Endothelial cell of umbilical vein (primary cell): ENCODE data around the gene TMEM63B. TPM values are rescaled to one million over a fixed set of nuclear protein-coding genes. Genes with fewer than 3 reads are reported as not detected.

Experiments used
- BruUV-seq: library from RNA; stranded (reverse); fragments of 400-500 nt; replicated peaks from 2 replicates; lab custom pipeline; 2021; lab: Mats Ljungman, UMichigan
- CTCF ChIA-PET: fragments of 300-600, 350-600 bp; sonication (Branson Sonifier 250); formaldehyde crosslinking; loops from one replicate; lab custom pipeline; 2021; ENCODE audit warnings: antibody characterized with exemption, inconsistent platforms; lab: Charles Lee
- POLR2A ChIA-PET: fragments of 300-600, 350-600 bp; sonication (Branson Sonifier 250); formaldehyde crosslinking; loops from one replicate; lab custom pipeline; 2021; ENCODE audit warnings: antibody characterized with exemption, inconsistent platforms; lab: Charles Lee
- DNase-seq: peaks from one replicate; pipeline ENCODE4 v3.0.0-alpha.2; 2011; ENCODE audit warnings: low read depth, low spot score
- FAIRE-seq: peaks from 2 replicates; lab custom pipeline; 2011; peaks lifted over from hg19 to GRCh38; lab: Jason Lieb, UNC
- H2AFZ ChIP-seq: 2 replicates; pipeline ENCODE4 v1.6.0; 2012; ENCODE audit warnings: low read depth, low read length, control low read depth, inconsistent platforms
- H3K27ac ChIP-seq: 2 replicates; pipeline ENCODE4 v1.5.1; 2011; ENCODE audit warnings: low read depth, mild to moderate bottlenecking, control low read depth, low read length, moderate library complexity; ENCODE audit not compliant: insufficient read depth
- H3K27me3 ChIP-seq, 2 experiments: 2 replicates each; pipeline versions ENCODE4 v1.6.0 to v1.6.1; 2011; ENCODE audit warnings: low read length in 2 of 2, mixed read lengths in 1 of 2; ENCODE audit not compliant: control insufficient read depth in 2 of 2, insufficient read depth in 2 of 2
- H3K36me3 ChIP-seq, 2 experiments: 2 replicates in 1 of 2; 3 replicates in 1 of 2; pipeline ENCODE4 v1.5.1; 2011; ENCODE audit warnings: low read length in 2 of 2, mild to moderate bottlenecking in 1 of 2, moderate library complexity in 1 of 2; ENCODE audit not compliant: control insufficient read depth in 2 of 2, insufficient read depth in 2 of 2; ENCODE audit errors: extremely low read depth in 1 of 2
- H3K4me1 ChIP-seq: 3 replicates; pipeline ENCODE4 v1.5.1; 2011; ENCODE audit warnings: mild to moderate bottlenecking, low read length; ENCODE audit not compliant: control insufficient read depth, insufficient read depth; ENCODE audit errors: extremely low read depth
- H3K4me2 ChIP-seq: 2 replicates; pipeline ENCODE4 v1.6.1; 2011; ENCODE audit warnings: low read length, control low read depth, mixed read lengths; ENCODE audit not compliant: insufficient read depth
- H3K4me3 ChIP-seq, 3 experiments: fragments of 200-600 bp in 1 of 3; sonication (generic), shearing (Covaris generic) in 1 of 3; replicated peaks in 1 of 3; 2 replicates each; pipeline ENCODE4 v1.5.1; 2011 to 2016; ENCODE audit warnings: control low read depth in 3 of 3, low read length in 3 of 3, mild to moderate bottlenecking in 2 of 3, inconsistent platforms in 1 of 3, low read depth in 1 of 3, moderate library complexity in 1 of 3; ENCODE audit not compliant: insufficient read depth in 1 of 3
- H3K79me2 ChIP-seq: 2 replicates; pipeline ENCODE4 v1.6.0; 2012; ENCODE audit warnings: low read length, inconsistent platforms; ENCODE audit not compliant: control insufficient read depth, insufficient read depth
- H3K9ac ChIP-seq: replicated peaks from 2 replicates; pipeline ENCODE3; 2011; ENCODE audit warnings: low read length, control low read depth; ENCODE audit not compliant: insufficient read depth; ENCODE audit errors: extremely low read depth
- H3K9me1 ChIP-seq: replicated peaks from 3 replicates; pipeline ENCODE4 v1.6.0; 2011; ENCODE audit warnings: mild to moderate bottlenecking, low read length; ENCODE audit not compliant: control insufficient read depth, insufficient read depth; ENCODE audit errors: extremely low read depth
- H3K9me3 ChIP-seq: replicated peaks from 2 replicates; pipeline ENCODE4 v1.5.1; 2012; ENCODE audit warnings: low read length, inconsistent platforms; ENCODE audit not compliant: control insufficient read depth, insufficient read depth
- H4K20me1 ChIP-seq: replicated peaks from 2 replicates; pipeline ENCODE3; 2011; ENCODE audit warnings: mild to moderate bottlenecking, low read length; ENCODE audit not compliant: control insufficient read depth, insufficient read depth; ENCODE audit errors: extremely low read depth
- EZH2 ChIP-seq: IDR thresholded peaks from 2 replicates; pipeline ENCODE4 v1.6.1; 2012; ENCODE audit warnings: borderline replicate concordance, low read depth, mild to moderate bottlenecking, moderate library complexity, low read length, inconsistent platforms; ENCODE audit not compliant: severe bottlenecking
- FOS ChIP-seq: IDR thresholded peaks from 2 replicates; pipeline ENCODE4 v1.6.1; 2011; ENCODE audit warnings: mild to moderate bottlenecking, low read length, moderate library complexity, borderline replicate concordance; ENCODE audit not compliant: insufficient read depth
- GATA2 ChIP-seq: IDR thresholded peaks from 2 replicates; pipeline ENCODE4 v1.7.0; 2011; ENCODE audit warnings: low read depth, mild to moderate bottlenecking, moderate library complexity, mixed read lengths, low read length; ENCODE audit not compliant: insufficient read length, insufficient read depth
- JUN ChIP-seq: IDR thresholded peaks from 2 replicates; pipeline ENCODE4 v1.6.1; 2011; ENCODE audit warnings: borderline replicate concordance, low read depth; ENCODE audit not compliant: insufficient read length, insufficient read depth
- MYC ChIP-seq: IDR thresholded peaks from one replicate; pipeline ENCODE4 v1.6.1; 2011; ENCODE audit warnings: mild to moderate bottlenecking, low read depth, low read length
- POLR2A ChIP-seq: IDR thresholded peaks from 2 replicates; pipeline ENCODE4 v1.6.1; 2012; ENCODE audit warnings: low read depth, mild to moderate bottlenecking, control low read depth, low read length
- POLR2AphosphoS5 ChIP-seq: IDR thresholded peaks from 2 replicates; pipeline ENCODE4 v1.6.1; 2012; ENCODE audit warnings: low read depth, mild to moderate bottlenecking, control low read depth, low read length, moderate library complexity; ENCODE audit not compliant: insufficient read depth
- dilution Hi-C: fragments of 300-500 bp; cut with MboI; formaldehyde crosslinking; loops from one replicate; pipeline ENCODE4 v1.15.0; 2019; ENCODE audit warnings: low sequenced_read_pairs; ENCODE audit not compliant: extremely low pct_ligation_motif_present
- intact Hi-C: fragments of 100-400 bp; cut with micrococcal nuclease; formaldehyde crosslinking; loops from one replicate; pipeline ENCODE4 v1.10.0; 2022
- polyA plus RNA-seq, 4 experiments: library from polyadenylated mRNA; depleted of rRNA in 3 of 4; stranded (reverse) in 3 of 4; unstranded in 1 of 4; fragments of >200 nt; gene quantifications; 2 replicates each; pipeline versions ENCODE4 v1.2.1 to v1.2.3, GENCODE V29; 2011 to 2012; ENCODE audit warnings: missing spikeins in 1 of 4
- total RNA-seq: library from RNA; stranded (reverse); gene quantifications from 2 replicates; pipeline ENCODE4 v1.2.3, GENCODE V29; 2021
- TF ChIP-seq, protein P1 (sequence below), 2 donors: IDR thresholded peaks; 1 replicate in 1 of 2; 2 replicates in 1 of 2; pipeline ENCODE4 v1.5.1; 2011; ENCODE audit warnings: low read length in 2 of 2, mild to moderate bottlenecking in 2 of 2, moderate library complexity in 2 of 2, control low read depth in 1 of 2, inconsistent platforms in 1 of 2, low read depth in 1 of 2; ENCODE audit not compliant: insufficient read depth in 1 of 2; ENCODE audit errors: extremely low read depth in 1 of 2
- TF ChIP-seq, protein P2 (sequence below): IDR thresholded peaks from 2 replicates; pipeline ENCODE4 v1.6.1; 2011; ENCODE audit not compliant: insufficient read depth, insufficient read length

The TMEM63B gene
- total and polyA plus RNA-seq, 2 donors (not counting 3 experiments of a cell fraction or from before 2014, with no cell fraction given), result 49.7 to 56.1 TPM

DNA sequence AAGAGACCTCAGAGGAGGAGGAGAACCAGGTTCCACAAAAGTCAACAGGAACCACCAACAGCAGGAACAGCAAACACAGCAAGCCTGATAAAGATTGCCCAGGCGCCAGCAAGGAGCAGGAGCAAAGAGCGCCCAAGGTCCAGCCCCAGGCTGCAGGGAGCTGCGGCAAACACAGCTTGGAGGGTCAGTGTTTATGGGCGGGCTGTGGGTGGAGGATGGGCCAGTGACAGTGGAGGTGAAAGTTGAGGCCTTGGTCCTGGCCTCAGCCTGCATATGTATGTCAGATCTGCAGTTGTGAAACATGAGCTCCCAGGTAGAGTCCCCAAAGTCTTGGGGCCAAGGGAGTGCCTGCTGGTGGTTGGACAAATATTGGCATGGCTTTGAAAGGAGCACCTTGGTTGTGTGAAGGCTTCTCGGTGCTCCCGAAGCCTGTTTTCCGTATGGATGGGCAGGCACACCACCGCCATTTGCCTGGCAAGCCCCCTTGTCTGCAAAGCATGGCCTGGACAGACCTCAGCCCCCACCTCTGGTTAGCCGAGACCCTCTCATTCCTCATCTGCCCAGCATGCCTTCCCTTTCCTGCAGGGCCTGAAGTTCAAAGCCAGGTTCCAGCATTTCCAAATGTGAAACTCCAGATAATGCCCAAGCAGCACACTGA, 29.3 kb downstream of the TMEM63B start:
- H3K4me1 ChIP-seq, result no peaks in the 10 kb centered on the region
- H3K36me3 ChIP-seq, result no peaks in the 10 kb centered on the region
- POLR2A ChIA-PET, result no interaction called here
- H3K79me2 ChIP-seq, result no peaks in the 10 kb centered on the region
- H3K4me3 ChIP-seq, result no peak overlapping the region
- H2AFZ ChIP-seq, result no peak overlapping the region
- H4K20me1 ChIP-seq, result no peaks in the 10 kb centered on the region
- dilution Hi-C loops, result no loop called here
- FAIRE-seq (no peak), DNase-seq (no peak)
- CTCF ChIA-PET, result interaction anchor here (1.3 to 5.0 kb wide), 5 partner anchors 57 to 100 kb away, joined by 4 to 56 read pairs (median 6); partner anchors contain the start of gene SLC35B2
- H3K27me3 ChIP-seq, result no peaks in the 10 kb centered on the region
- H3K9me3 ChIP-seq, result no peaks in the 10 kb centered on the region
- intact Hi-C loops, result no loop called here
- no TSS peak for BruUV-seq
- H3K4me2 ChIP-seq, result no peak overlapping the region
- H3K9ac ChIP-seq, result no peak overlapping the region
- no peaks in the 10 kb centered on the region for H3K9me1 ChIP-seq
- no peak overlapping the region for H3K27ac ChIP-seq
- TF ChIP-seq FOS, result no peak
- TF ChIP-seq, protein P1, sequence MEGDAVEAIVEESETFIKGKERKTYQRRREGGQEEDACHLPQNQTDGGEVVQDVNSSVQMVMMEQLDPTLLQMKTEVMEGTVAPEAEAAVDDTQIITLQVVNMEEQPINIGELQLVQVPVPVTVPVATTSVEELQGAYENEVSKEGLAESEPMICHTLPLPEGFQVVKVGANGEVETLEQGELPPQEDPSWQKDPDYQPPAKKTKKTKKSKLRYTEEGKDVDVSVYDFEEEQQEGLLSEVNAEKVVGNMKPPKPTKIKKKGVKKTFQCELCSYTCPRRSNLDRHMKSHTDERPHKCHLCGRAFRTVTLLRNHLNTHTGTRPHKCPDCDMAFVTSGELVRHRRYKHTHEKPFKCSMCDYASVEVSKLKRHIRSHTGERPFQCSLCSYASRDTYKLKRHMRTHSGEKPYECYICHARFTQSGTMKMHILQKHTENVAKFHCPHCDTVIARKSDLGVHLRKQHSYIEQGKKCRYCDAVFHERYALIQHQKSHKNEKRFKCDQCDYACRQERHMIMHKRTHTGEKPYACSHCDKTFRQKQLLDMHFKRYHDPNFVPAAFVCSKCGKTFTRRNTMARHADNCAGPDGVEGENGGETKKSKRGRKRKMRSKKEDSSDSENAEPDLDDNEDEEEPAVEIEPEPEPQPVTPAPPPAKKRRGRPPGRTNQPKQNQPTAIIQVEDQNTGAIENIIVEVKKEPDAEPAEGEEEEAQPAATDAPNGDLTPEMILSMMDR (IDR thresholded peaks at IDR 0.05; ENCODE audit: extremely low read depth in 1 of 2, insufficient read depth in 1 of 2, low read depth in 1 of 2, low read length in 2 of 2), result no peak
- TF ChIP-seq EZH2, result no peak
- no peak for TF ChIP-seq POLR2A
- TF ChIP-seq GATA2, result no peak
- no peak for TF ChIP-seq JUN
- TF ChIP-seq, protein P2, sequence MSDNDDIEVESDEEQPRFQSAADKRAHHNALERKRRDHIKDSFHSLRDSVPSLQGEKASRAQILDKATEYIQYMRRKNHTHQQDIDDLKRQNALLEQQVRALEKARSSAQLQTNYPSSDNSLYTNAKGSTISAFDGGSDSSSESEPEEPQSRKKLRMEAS, result no peak
- TF ChIP-seq POLR2AphosphoS5, result no peak
- TF ChIP-seq MYC, result no peak
